Activated T-helper 1 cell treated with anti-CD3 and anti-CD28 coated beads, Interleukin-12 subunit alpha, Interleukin-12 subunit beta, Interleukin-2, Interleukin-4 antibody, amounts not matched to agents 30 ng/mL and 10 ng/mL and 1 ng/mL, durations not matched to agents 14 hours and 24 hours and 36 hours (primary cell): ENCODE results near the gene SDHA. TPM values are rescaled to one million over a fixed set of nuclear protein-coding genes. Genes with fewer than 3 reads are reported as not detected.

Experiments
- total RNA-seq: library from RNA; stranded (reverse); gene quantifications from 2 replicates; pipeline ENCODE4 v1.2.3, GENCODE V29; 2022

The SDHA gene
- total RNA-seq, 1 donor from 2014 or later, result 135 TPM

Other genes with a start within 250 kb of the SDHA start
- gene PLEKHG4B, start 126.2 kb upstream of the SDHA start, total RNA-seq, result not detected in 2 replicates
- gene LRRC14B, start 26.8 kb upstream of the SDHA start, total RNA-seq, result not detected in 2 replicates
- gene CCDC127, start 167 bp upstream of the SDHA start, total RNA-seq, result 9.5 and 10.9 TPM in 2 replicates
- 117 and 118 TPM in 2 replicates for gene PDCD6, start 53.3 kb downstream of the SDHA start, total RNA-seq
- gene AHRR, start 103.4 kb downstream of the SDHA start, total RNA-seq, result 22.7 and 23.7 TPM in 2 replicates
- gene EXOC3, start 224.9 kb downstream of the SDHA start, total RNA-seq, result 59.6 and 62.0 TPM in 2 replicates